Esophagus squamous epithelium (tissue), 5 donors: ENCODE measurements around the gene IPMK. TPM values are rescaled to one million over a fixed set of nuclear protein-coding genes. Genes with fewer than 3 reads are reported as not detected.

Experiments
- DNase-seq: peaks from one replicate; lab custom pipeline; 2025; lab: John Stamatoyannopoulos, UW
- H3K27ac ChIP-seq, 4 donors: fragments of 200-600 bp; sonication (generic); one replicate each; pipeline ENCODE4 v1.5.1; 2016 to 2019; ENCODE audit warnings: mild to moderate bottlenecking in 1 of 4
- H3K27me3 ChIP-seq, 4 donors: fragments of 200-600 bp; sonication (generic); 1 replicate in 3 of 4; 2 replicates in 1 of 4; pipeline versions ENCODE4 v1.5.1 to v1.6.0; 2017 to 2021; ENCODE audit warnings: antibody characterized with exemption in 1 of 4
- H3K36me3 ChIP-seq, 3 donors: fragments of 200-600 bp; sonication (generic); one replicate each; pipeline ENCODE4 v1.5.1; 2016 to 2019
- H3K4me1 ChIP-seq, 3 donors: fragments of 200-600 bp; sonication (generic); one replicate each; pipeline ENCODE4 v1.5.1; 2017 to 2019
- H3K4me3 ChIP-seq, 4 donors: fragments of 200-600 bp; sonication (generic); 1 replicate in 3 of 4; 2 replicates in 1 of 4; pipeline ENCODE4 v1.5.1; 2016 to 2019; ENCODE audit warnings: mild to moderate bottlenecking in 2 of 4, moderate library complexity in 1 of 4
- H3K9me3 ChIP-seq, 3 donors: fragments of 200-600 bp; sonication (generic); one replicate each; pipeline ENCODE4 v1.5.1; 2016 to 2019
- CTCF ChIP-seq, 6 experiments: fragments of 450-650 bp in 4 of 6; fragments of 200-600 bp in 2 of 6; sonication (generic) in 2 of 6; IDR thresholded peaks; one replicate each; pipeline ENCODE4 v1.5.1; 2016 to 2019; ENCODE audit warnings: antibody characterized with exemption in 6 of 6, mild to moderate bottlenecking in 4 of 6, moderate library complexity in 4 of 6
- POLR2A ChIP-seq, 4 donors: fragments of 450-650 bp; IDR thresholded peaks; one replicate each; pipeline ENCODE4 v1.6.1; 2017; ENCODE audit warnings: antibody characterized with exemption in 4 of 4, mild to moderate bottlenecking in 4 of 4, moderate library complexity in 3 of 4
- WGBS, 2 donors: methylation state at CpG; one replicate each; pipeline ENCODE4 v1.1.5; 2018; 5-methylcytosine and 5-hydroxymethylcytosine counted together
- intact Hi-C: fragments of 100-400 bp; cut with DNase I; formaldehyde crosslinking; loops from one replicate; pipeline ENCODE4 v1.15.0; 2022
- total RNA-seq, 4 donors: library from RNA; depleted of rRNA; stranded (reverse); fragments of >200 nt; gene quantifications; one replicate each; pipeline ENCODE4 v1.1.0, GENCODE V29; 2016
- donor health status: DM: yes; HTN: yes; CAD: no.

Gene IPMK
- total RNA-seq, 4 donors from 2014 or later: 5.8 to 12.6 (median 8.8) TPM

GRCh38 chr10:58180666-58181065 lies 87.0 kb downstream of the IPMK start:
- intact Hi-C loops: no loop called here
- Histone ChIP-seq H3K36me3 (no peaks in the 10 kb centered on the region), H3K27me3 (no peaks in the 10 kb centered on the region), H3K9me3 (no peaks in the 10 kb centered on the region), H3K4me3 (no peak overlapping the region), H3K27ac (peak overlapping the region in 1 of 4 donors; percentile 10), H3K4me1 (peaks cover 0 to 35% (median 0%) of the 10 kb centered on the region in 3 donors)
- no peak for TF ChIP-seq CTCF (IDR thresholded peaks at IDR 0.05)
- no peak for TF ChIP-seq POLR2A (IDR thresholded peaks at IDR 0.05)
- DNase-seq: no peak
- WGBS, 2 donors: 30 to 36% methylated on average over 6 of the region's 6 CpGs

DNA sequence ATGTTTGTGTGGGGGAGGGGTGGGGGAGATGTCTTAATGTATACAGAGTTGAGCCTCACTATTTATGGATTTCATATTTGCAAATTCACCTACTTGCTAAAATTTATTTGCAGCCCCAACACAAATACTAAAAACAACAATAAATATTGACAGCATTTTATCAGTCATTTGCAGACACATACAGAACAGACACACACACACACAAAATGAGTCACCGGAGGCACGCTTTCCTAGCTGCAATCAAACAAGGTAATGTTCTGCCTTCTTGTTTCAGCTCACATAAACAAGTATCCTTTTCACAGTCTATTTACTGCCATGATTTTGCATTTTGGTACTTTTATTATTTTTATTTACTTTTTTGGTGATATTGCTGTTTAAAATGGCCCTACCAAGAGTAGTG lies 88.5 kb downstream of the IPMK start:
- no peaks in the 10 kb centered on the region for H3K36me3 ChIP-seq
- DNase-seq: no peak
- TF ChIP-seq CTCF (IDR thresholded peaks at IDR 0.05) (no peak), POLR2A (IDR thresholded peaks at IDR 0.05) (no peak)
- no peak overlapping the region for H3K4me3 ChIP-seq
- peaks cover 0 to 35% (median 0%) of the 10 kb centered on the region in 3 donors for H3K4me1 ChIP-seq
- no peaks in the 10 kb centered on the region for H3K9me3 ChIP-seq
- WGBS, 2 donors: 46 to 57% methylated on average over 2 of the region's 2 CpGs
- no peaks in the 10 kb centered on the region for H3K27me3 ChIP-seq
- intact Hi-C loops: loop anchor here (5.0 kb wide), 1 partner anchor 113 kb away; no protein-coding TSS in a partner anchor
- peak overlapping the region in 1 of 4 donors; percentile 26 for H3K27ac ChIP-seq

- intact Hi-C loops: loop anchor here (5.0 kb wide), 1 partner anchor 113 kb away; no protein-coding TSS in a partner anchor
- DNase-seq: no peak
Measured at GRCh38 chr10:58178811-58179210, 88.9 kb downstream of the IPMK start.

GRCh38 chr10:58177362-58177947 lies 90.2 kb downstream of the IPMK start:
- H3K4me1 ChIP-seq: peaks cover 0 to 35% (median 0%) of the 10 kb centered on the region in 3 donors
- WGBS, 2 donors: 13 to 21% methylated on average over 3 of the region's 3 CpGs
- H3K9me3 ChIP-seq: no peaks in the 10 kb centered on the region
- no peaks in the 10 kb centered on the region for H3K36me3 ChIP-seq
- intact Hi-C loops: loop anchor here (5.0 kb wide), 1 partner anchor 115 kb away; no protein-coding TSS in a partner anchor
- no peak for TF ChIP-seq POLR2A (IDR thresholded peaks at IDR 0.05)
- peak in 5 of 6 experiments; percentile 49 to 74 (median 69) for TF ChIP-seq CTCF (IDR thresholded peaks at IDR 0.05)
- H3K27me3 ChIP-seq: no peaks in the 10 kb centered on the region
- no peak for DNase-seq
- no peak overlapping the region for H3K27ac ChIP-seq
- no peak overlapping the region for H3K4me3 ChIP-seq

More at GRCh38 chr10:58178811-58179210, 88.9 kb downstream of the IPMK start:
- no peaks in the 10 kb centered on the region for H3K36me3 ChIP-seq
- H3K27ac ChIP-seq: peak overlapping the region in 1 of 4 donors; percentile 26
- TF ChIP-seq CTCF (IDR thresholded peaks at IDR 0.05): no peak
- TF ChIP-seq POLR2A (IDR thresholded peaks at IDR 0.05): no peak
- no peaks in the 10 kb centered on the region for H3K27me3 ChIP-seq
- no peak overlapping the region for H3K4me3 ChIP-seq
- 0 to 20% methylated on average over 1 of the region's 1 CpG for WGBS, 2 donors
- peaks cover 0 to 35% (median 0%) of the 10 kb centered on the region in 3 donors for H3K4me1 ChIP-seq
- H3K9me3 ChIP-seq: no peaks in the 10 kb centered on the region
